NAMALWA (cell line): ENCODE measurements around the gene ADM5.
A peak's percentile ranks its signal among the peaks of the same experiment; 100 is the strongest.

ENCODE experiments used
- DNase-seq: peaks from one replicate; pipeline ENCODE4 v3.0.0-alpha.2; 2015; ENCODE audit warnings: low spot score

ADM5 gene

GRCh38 chr19:49658566-49659442 is 30.6 kb upstream of the ADM5 start:
- DNase-seq, result no peak

GRCh38 chr19:49660338-49660961 is 28.9 kb upstream of the ADM5 start:
- DNase-seq, result no peak

- DNase-seq, result no peak
These were observed 27.4 kb upstream of the ADM5 start for GRCh38 chr19:49662011-49662410.

- DNase-seq, result no peak
These were observed 26.2 kb upstream of the ADM5 start for GRCh38 chr19:49663224-49663623.

GRCh38 chr19:49664171-49665035 is 25.0 kb upstream of the ADM5 start:
- peak; percentile 80 for DNase-seq

GRCh38 chr19:49665036-49665350 is 24.4 kb upstream of the ADM5 start:
- no peak for DNase-seq

GRCh38 chr19:49665351-49666119 is 23.9 kb upstream of the ADM5 start, which contains the start of the genes BCL2L12 and IRF3:
TSS of gene BCL2L12 (plus strand) at chr19:49665933. CDS start at chr19:49666693, 760 bp downstream.
TSS of gene IRF3 (minus strand) at chr19:49665857. CDS start at chr19:49664838, 1,019 bp downstream.
- DNase-seq, result peak; percentile 99

GRCh38 chr19:49666120-49666444 is 23.3 kb upstream of the ADM5 start:
- DNase-seq, result no peak

- DNase-seq, result no peak
These were observed 21.9 kb upstream of the ADM5 start for GRCh38 chr19:49667473-49667872.

- no peak for DNase-seq
These were observed 19.9 kb upstream of the ADM5 start for GRCh38 chr19:49669516-49669915.

- DNase-seq, result peak; percentile 88
These were observed 17.1 kb upstream of the ADM5 start for GRCh38 chr19:49672131-49672919.

- peak; percentile 90 for DNase-seq
These were observed 13.1 kb upstream of the ADM5 start for GRCh38 chr19:49676136-49676783.

- peak; percentile 100 for DNase-seq
These were observed 12.6 kb upstream of the ADM5 start for GRCh38 chr19:49676784-49677230.

- DNase-seq, result peak; percentile 85
These were observed 12.0 kb upstream of the ADM5 start, which contains the start of gene PRMT1 for GRCh38 chr19:49677231-49677900. TSS of gene PRMT1 (plus strand) at chr19:49677271. CDS start at chr19:49677281, 10 bp downstream.

- peak; percentile 93 for DNase-seq
These were observed 11.3 kb upstream of the ADM5 start for GRCh38 chr19:49677901-49678674.

GRCh38 chr19:49678985-49679770 is 10.2 kb upstream of the ADM5 start:
- DNase-seq, result no peak

GRCh38 chr19:49679771-49680413 is 9.5 kb upstream of the ADM5 start:
- DNase-seq, result no peak
